ENCODE data around the gene MACROD2. TPM values are rescaled to one million over a fixed set of nuclear protein-coding genes. Genes with fewer than 3 reads are reported as not detected.
A peak's percentile ranks its signal among the peaks of the same experiment; 100 is the strongest.

MACROD2 gene
- total RNA-seq, 1 experiment from 2014 or later = 1.6 TPM

- no peaks in the 10 kb centered on the region for H3K9me3 ChIP-seq (ENCODE audit: control insufficient read depth, low read depth, low read length)
- H2AK5ac ChIP-seq (ENCODE audit: insufficient read length, low read length) = no peak overlapping the region
- Mint-ChIP-seq H3K27me3 (ENCODE audit: low read depth) (peaks cover 5% of the 10 kb centered on the region), H3K4me1 (peaks cover 23 to 27% of the 10 kb centered on the region in 2 experiments), H3K9me3 (peaks cover 4 to 5% of the 10 kb centered on the region in 2 experiments; a peak in 2 of 5 replicates), H3K27ac (peak overlapping the region in 1 of 3 experiments; percentile 22; a peak in 1 of 7 replicates), H3K4me3 (no peak overlapping the region), H3K36me3 (ENCODE audit: insufficient read depth in 1 of 3, low read depth in 3 of 3) (peaks cover 0 to 4% (median 0%) of the 10 kb centered on the region in 3 experiments; a peak in 1 of 7 replicates)
- no peak overlapping the region for H3K4ac ChIP-seq (ENCODE audit: low read depth, low read length)
- H3K23me2 ChIP-seq (ENCODE audit: insufficient read length, low read depth, low read length, poor library complexity, severe bottlenecking) = no peaks in the 10 kb centered on the region
- no peak overlapping the region for H3K4me2 ChIP-seq (ENCODE audit: insufficient read depth, insufficient read length, low read length)
- H3K23ac ChIP-seq (ENCODE audit: insufficient read length, low read depth, low read length) = no peak overlapping the region
- no peaks in the 10 kb centered on the region for H3K27me3 ChIP-seq (ENCODE audit: insufficient read depth, low read length)
- H3K14ac ChIP-seq (ENCODE audit: insufficient read depth, low read length) = no peak overlapping the region
- no peak overlapping the region for H3K56ac ChIP-seq (ENCODE audit: insufficient read length, low read depth, low read length)
- H2BK15ac ChIP-seq (ENCODE audit: low read depth, low read length) = no peak overlapping the region
- no peaks in the 10 kb centered on the region for H3K79me2 ChIP-seq (ENCODE audit: insufficient read depth, low read length)
- no peak overlapping the region for H2BK20ac ChIP-seq (ENCODE audit: low read depth, low read length, poor library complexity, severe bottlenecking)
- no peak overlapping the region for H3K9ac ChIP-seq (ENCODE audit: extremely low read depth, insufficient read length, low read length)
- no peak overlapping the region for H2BK12ac ChIP-seq (ENCODE audit: insufficient read length, low read depth, low read length)
- no peak overlapping the region for H3T11ph ChIP-seq (ENCODE audit: low read length)
- H2BK120ac ChIP-seq (ENCODE audit: low read depth, low read length, poor library complexity, severe bottlenecking) = no peak overlapping the region
- H2BK5ac ChIP-seq (ENCODE audit: insufficient read length, low read length) = no peak overlapping the region
- H4K91ac ChIP-seq (ENCODE audit: insufficient read length, low read depth, low read length) = no peak overlapping the region
- DNase-seq = no peak
- TF ChIP-seq CTCF (conservative IDR thresholded peaks at IDR 0.05) = no peak
- H4K20me1 ChIP-seq (ENCODE audit: control insufficient read depth, insufficient read depth, insufficient read length) = no peaks in the 10 kb centered on the region
- no CpG with 5 or more reads among the region's 3 CpGs for WGBS (ENCODE audit: extremely low coverage, insufficient read length, low lambda C conversion rate)
- H4K5ac ChIP-seq (ENCODE audit: insufficient read length, low read depth, low read length) = no peak overlapping the region
- no peak overlapping the region for H4K8ac ChIP-seq (replicated peaks; ENCODE audit: insufficient read length, low read depth, low read length)
- H3K79me1 ChIP-seq (ENCODE audit: insufficient read depth, low read depth, low read length, poor library complexity, severe bottlenecking) = no peaks in the 10 kb centered on the region
- no peak overlapping the region for H3K18ac ChIP-seq (ENCODE audit: insufficient read length, low read depth, low read length)
- H2AFZ ChIP-seq (ENCODE audit: low read length) = no peak overlapping the region
- H3K4me1 ChIP-seq (ENCODE audit: insufficient read depth, low read length) = 0 out of 2 replicates have a peak, but pooled peaks cover 7% of the 10 kb centered on the region
- no peak overlapping the region for H3K27ac ChIP-seq (ENCODE audit: insufficient read length, low read depth, low read length)
Measured at GRCh38 chr20:14865169-14865568, 869.9 kb downstream of the MACROD2 start.

All from H9 (cell line).